Right lung (tissue), 10 donors: ENCODE measurements around the gene ADAM20. TPM values are rescaled to one million over a fixed set of nuclear protein-coding genes. Genes with fewer than 3 reads are reported as not detected.
"Not testable (repeated sequence)": the region's sequence is repeated elsewhere in the genome, so short reads cannot be mapped to it uniquely, and the experiment has no call there.

Source experiments
- DNase-seq, 2 donors: peaks; one replicate each; pipeline ENCODE4 v3.0.0-alpha.2; 2013
- long read RNA-seq, 8 donors: transcript quantifications; one replicate each; lab custom pipeline, GENCODE V29; 2026
- polyA plus RNA-seq, 5 donors: library from polyadenylated mRNA; unstranded; fragments of 120-200 nt; gene quantifications; one replicate each; pipeline versions ENCODE4 v1.2.1 to v1.2.3, GENCODE V29; 2013; ENCODE audit warnings: inconsistent platforms in 1 of 5, low replicate concordance in 1 of 5; ENCODE audit not compliant: insufficient read length in 5 of 5, insufficient read depth in 1 of 5

The ADAM20 gene
- under 1 TPM; 0.10 to 0.25 (median 0.16) TPM for polyA plus RNA-seq
- long read RNA-seq, donor 1: 0 reads
- long read RNA-seq, donor 2: 0 reads
- long read RNA-seq, donor 3: 0 reads
- long read RNA-seq, donor 4: 0 reads
- long read RNA-seq, donor 5: 0 reads
- long read RNA-seq, donor 6: 0 reads
- long read RNA-seq, donor 7: 0 reads
- long read RNA-seq, donor 8: 0 reads

GRCh38 chr14:70534904-70535303 is at the start of gene ADAM20:
Gene ADAM20 (minus strand): TSS chr14:70535004. CDS start chr14:70524757, 10,247 bp downstream.
- DNase-seq: no peak

- DNase-seq: no peak
Measured at GRCh38 chr14:70576891-70577290, 42.1 kb upstream of the ADAM20 start.

DNA sequence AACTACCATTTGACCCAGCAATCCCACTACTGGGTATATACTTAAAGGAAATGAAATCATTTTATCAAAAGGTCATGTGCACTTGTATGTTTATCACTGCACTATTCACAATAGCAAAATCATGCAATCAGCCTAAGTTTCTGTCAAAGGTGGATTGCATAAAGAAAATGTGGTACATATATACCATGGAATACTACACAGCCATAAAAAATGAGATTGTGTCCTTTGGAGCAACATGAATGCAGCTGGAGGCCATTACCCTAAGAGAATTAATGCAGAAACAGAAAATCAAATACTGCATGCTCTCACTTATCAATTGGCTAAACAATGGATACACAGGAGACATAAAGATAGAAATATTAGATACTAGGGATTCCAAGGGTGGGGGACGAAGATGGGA is 38.2 kb upstream of the ADAM20 start:
- no peak for DNase-seq

GRCh38 chr14:70571139-70571538 is 36.3 kb upstream of the ADAM20 start:
- no peak for DNase-seq

GRCh38 chr14:70567791-70568190 is 33.0 kb upstream of the ADAM20 start:
- DNase-seq: no peak

DNA sequence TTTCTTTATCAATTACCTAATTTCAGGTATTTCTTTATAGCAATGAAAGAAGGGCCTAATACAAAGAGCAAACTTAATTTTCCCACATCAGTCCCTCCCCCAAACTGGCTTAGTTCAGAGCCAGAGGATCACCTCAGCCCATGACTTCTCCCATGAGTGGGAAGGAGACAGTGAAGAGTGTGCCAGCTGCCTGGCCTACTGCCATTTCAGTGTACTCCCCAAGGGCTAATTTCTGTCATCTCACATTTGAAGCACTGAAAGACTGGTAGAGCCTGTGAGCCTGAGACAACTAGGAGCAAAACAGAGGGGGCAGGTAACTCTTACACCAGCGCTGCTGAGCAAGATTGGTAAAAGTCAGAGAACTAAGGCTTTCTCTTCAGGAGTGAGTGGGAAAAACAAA is 29.1 kb upstream of the ADAM20 start:
- no peak for DNase-seq

- no peak for DNase-seq
Measured at GRCh38 chr14:70563417-70563816, 28.6 kb upstream of the ADAM20 start.

GRCh38 chr14:70558356-70558755 is 23.6 kb upstream of the ADAM20 start:
- DNase-seq: no peak

DNA sequence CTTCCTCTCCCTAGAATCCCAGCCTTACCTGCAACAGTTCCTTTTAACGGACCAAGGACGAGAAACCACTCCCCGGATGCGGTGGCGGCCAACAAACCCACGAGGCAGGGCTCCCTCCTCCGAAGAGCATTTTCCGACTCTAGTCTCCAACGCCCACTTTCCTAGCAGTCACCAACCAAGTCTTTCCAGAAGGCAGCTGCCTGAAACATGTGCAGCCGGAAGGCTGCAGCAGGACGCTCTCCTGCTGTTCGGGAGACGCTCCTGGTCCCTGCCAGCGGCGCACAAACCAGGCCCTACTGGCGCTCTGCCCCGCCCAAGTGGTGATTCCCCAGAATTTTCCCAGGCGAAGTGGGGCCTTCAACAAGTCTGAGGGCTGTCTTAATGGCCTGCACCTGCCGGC is 21.1 kb upstream of the ADAM20 start:
- DNase-seq: no peak

- DNase-seq: no peak
Measured at GRCh38 chr14:70538087-70538486, 3.3 kb upstream of the ADAM20 start.

GRCh38 chr14:70536830-70537229 is 2.0 kb upstream of the ADAM20 start:
- no peak for DNase-seq

DNA sequence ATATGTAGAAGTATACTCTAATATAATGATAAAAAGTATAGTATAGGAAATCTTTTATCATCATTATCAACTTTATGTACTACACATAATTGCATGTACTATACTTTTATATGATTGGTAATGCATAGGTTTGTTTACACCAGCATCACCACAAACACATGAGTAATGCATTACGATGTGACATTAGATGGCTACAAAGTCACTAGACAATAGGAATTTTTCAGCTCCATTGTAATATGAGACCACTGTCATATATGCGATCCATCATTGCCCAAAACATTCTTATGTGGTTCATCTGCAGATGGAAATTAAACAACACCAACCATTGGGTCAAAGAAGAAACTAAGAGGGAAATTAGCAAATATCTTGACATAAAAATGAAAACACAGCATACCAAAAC is 4.4 kb downstream of the ADAM20 start:
- no peak for DNase-seq

- DNase-seq: no peak
Measured at GRCh38 chr14:70527501-70528105, 7.2 kb downstream of the ADAM20 start.

DNA sequence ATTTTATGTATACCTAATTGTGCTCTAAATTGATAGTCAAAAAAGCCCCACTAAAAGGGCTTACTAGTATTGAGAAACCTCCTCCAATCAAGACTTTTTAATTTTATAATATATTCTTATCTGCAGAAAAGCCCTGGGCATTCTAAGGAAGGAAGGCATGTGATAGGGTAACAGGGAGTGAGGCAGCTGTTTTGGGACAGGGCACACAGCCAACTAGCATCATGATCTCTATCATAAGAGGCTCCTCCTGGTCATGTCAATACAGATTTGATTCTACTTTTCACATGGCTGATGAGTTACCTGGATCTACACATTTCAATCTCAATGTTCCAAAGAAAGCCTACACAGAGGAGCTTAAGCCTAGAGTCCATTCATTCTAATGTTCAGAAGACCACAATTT is 9.1 kb downstream of the ADAM20 start:
- DNase-seq: no peak

DNA sequence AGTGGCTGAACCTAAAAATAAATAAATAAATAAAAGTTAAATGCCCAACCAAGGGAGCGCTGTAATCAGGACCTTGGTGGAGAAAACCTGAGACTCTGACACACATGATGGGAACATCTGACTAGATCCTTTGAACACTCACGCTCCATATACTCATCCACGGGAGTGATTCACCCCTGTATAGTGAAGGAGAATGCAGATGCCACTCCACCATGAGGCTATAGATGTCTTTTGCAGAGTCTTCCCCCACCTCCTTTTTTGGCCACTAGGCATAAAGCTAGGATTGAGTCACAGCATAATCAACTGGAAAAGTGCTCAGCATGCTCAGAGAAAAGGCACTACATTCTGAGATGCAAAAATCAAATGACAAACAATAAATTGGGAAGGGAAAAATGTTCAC is 19.0 kb downstream of the ADAM20 start:
- no peak for DNase-seq

GRCh38 chr14:70514168-70515069 is 20.4 kb downstream of the ADAM20 start:
- DNase-seq: no peak

- DNase-seq: no peak
Measured at GRCh38 chr14:70498191-70498590, 36.6 kb downstream of the ADAM20 start.

DNA sequence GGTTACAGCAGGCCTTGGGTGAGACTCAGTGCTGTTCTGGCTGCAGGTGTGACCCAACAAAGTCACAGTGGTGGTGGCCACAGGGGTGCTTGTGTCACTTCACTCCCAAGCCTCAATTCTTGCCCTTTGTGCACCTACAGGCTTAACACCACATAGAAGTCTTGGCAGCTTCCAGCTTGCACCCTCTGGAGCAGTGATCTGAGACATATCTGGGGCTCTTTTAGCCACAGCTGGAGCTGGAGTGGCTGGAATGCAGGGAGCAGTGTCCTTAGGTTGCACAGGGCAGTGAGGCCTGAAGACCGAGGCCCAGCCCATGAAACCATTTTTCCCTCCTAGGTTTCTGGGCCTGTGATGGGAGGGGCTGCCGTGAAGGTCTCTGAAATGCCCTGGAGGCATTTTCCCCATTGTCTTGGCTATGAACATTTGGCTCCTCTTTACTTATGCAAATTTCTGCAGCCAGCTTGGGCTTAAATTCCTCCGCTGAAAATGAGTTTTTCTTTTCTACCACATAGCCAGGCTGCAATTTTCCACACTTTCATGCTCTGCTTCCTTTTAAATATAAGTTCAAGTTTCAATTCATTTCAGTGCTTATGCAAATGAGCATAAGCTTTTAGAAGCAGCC is 45.1 kb downstream of the ADAM20 start:
- DNase-seq: no peak

GRCh38 chr14:70477356-70478105 is 57.3 kb downstream of the ADAM20 start:
- not testable (repeated sequence) for DNase-seq

- not testable (repeated sequence) for DNase-seq
Measured at GRCh38 chr14:70475459-70475858, 59.3 kb downstream of the ADAM20 start.

DNA sequence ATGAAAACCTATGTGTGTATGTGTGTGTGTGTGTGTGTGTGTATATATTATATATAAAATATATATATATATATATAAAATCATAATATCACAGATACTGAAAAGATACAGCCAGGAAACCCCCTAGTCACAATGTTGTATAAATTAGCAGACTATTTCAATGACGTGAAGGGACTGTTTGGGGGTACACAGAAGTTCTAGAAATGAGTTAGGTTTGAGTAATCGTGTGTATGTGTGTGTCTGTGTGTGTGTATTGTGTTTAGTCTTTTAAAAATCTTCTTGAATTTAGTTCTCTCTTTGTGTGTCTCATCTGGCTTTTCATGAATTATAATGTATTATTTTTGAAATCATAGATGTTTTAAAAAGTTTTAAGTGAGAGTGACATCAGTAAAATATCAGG is 61.0 kb downstream of the ADAM20 start:
- no peak for DNase-seq
